ENCODE data around the gene RAPGEFL1.
"Not testable (repeated sequence)": the region's sequence is repeated elsewhere in the genome, so short reads cannot be mapped to it uniquely, and the experiment has no call there.

Gene RAPGEFL1

DNA sequence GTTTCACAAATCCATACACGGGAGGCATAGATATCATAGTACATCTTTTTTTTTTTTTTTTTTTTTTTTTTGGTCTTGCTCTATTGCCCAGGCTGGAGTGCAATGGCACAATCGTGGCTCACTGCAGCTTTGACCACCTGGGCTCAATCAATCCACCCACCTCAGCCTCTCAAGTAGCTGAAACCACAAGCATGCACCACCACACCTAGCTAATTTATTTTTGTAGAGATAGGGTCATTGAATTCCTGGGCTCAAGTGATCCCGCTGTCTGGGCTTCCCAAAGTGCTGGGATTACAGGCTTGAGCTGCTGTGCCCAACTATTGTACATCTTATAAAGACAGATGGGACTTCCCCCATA lies 3.5 kb upstream of the RAPGEFL1 start:
- DNase-seq (ENCODE audit: low spot score): no peak

DNA sequence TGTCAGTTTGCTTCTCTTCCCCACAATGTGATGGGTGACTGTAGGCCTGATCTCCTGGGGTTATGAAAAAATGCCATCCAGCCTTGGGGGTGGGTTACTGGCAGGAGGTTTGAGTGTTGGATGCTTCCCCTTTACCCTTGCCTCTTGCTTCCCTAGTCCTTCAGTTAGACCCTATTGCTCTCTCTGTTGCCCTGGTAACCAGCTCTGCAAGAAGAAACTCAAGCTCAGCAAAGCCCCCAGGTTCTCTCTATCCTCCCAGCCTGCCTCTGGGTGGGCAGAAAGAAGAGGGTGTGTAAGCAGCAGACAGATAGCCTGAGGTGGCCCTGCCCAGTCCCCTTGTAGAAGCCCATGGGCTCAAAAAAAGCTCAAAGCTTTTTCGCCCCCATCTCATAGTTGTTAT lies 2.8 kb upstream of the RAPGEFL1 start:
- DNase-seq (ENCODE audit: low spot score): no peak

DNA sequence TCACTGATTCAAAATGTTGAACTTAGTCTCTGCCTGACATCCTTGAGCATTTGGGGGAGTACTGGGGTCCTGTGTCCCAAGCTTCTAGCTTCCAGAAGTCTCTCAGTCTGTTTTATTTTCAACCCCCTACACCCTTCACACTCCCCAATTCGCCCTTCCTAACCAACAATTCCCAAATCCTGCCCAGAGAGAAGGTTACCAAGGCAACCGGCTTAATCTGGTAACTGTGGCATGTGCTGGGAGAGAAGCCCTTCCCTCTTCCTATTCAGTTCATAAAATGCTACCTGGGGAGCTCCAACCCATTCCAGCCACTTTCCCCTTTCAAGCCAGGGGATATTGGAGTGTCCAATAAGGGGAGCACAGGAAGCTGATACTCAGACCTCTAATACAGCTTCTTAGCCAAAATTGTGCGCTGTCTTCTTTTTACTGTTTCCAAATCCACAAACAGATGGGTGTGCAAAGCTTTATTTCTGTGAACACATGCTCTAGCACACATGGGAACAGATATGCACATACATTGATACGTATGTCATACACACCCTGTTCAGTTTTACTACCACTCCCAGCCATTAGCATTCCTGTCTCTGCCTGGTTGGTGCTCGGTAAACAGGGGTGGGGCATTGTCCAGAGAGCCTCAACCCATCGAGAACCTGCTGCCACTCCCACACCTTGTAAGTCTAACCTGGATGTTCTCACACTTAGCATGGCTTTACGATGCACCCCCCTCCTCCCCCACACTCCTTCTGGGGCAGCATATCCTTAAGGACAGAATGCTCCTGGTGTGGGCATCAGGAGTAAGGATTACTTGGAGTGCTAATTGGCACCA lies 1.1 kb upstream of the RAPGEFL1 start:
- DNase-seq (ENCODE audit: low spot score): no peak

DNA sequence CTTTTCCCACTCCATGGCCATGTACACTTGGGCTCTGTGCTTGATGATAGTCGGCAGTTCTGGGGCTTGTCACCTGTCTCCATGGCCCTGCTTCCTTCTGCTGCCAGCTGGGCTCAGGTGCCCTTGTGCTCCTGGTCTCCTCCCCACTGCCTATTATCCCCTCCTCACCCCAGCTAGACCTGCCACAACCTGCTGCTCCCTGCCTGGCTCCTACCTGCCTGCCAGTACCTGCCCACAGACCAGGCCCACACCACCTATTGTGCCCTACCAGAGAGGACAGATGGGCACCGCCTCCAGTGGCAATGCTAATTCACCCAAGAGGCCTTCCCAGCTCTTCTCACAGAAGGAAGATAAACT lies 538 bp upstream of the RAPGEFL1 start:
- no peak for DNase-seq (ENCODE audit: low spot score)

DNA sequence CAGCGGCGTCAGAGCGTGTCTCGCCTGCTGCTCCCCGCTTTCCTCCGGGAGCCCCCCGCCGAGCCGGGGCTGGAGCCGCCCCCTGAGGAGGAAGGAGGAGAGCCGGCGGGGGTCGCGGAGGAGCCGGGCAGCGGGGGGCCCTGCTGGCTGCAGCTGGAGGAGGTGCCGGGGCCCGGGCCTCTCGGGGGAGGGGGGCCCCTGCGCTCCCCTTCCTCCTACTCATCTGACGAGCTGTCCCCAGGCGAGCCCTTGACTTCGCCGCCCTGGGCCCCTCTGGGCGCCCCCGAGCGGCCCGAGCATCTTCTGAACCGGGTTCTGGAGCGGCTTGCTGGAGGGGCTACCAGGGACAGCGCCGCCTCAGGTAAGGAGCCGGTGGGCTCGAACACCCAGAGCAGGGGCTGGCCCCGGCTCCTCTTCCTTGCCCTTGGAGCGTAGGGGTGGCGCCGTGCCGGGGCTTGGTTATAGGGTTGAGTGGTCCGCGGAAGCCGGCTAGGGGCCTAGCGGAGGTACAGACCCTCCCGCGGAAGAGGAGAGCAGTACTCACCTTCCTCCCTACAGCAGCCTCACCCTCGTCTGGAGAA lies 841 bp downstream of the RAPGEFL1 start:
- no peak for DNase-seq (ENCODE audit: low spot score)

DNA sequence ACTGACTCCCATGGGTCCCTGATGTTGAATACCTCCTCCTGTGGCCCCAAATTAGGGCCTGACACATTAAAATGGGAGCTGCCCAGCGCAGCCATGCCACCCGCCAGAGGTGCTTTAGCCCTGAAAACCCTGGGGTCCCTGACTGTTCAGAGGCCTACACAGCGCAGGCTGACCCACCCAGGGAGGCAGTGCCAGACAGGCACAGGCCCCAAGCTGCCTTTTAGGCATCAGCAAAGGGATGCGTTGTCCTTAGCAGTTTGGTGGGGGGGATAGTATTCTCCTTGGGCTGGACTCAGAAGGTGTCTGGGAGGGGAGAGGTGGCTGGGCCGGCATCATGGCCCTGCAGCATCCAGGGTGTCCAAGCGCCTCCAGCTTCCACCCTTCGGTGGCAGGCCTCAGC lies 1.4 kb downstream of the RAPGEFL1 start:
- DNase-seq (ENCODE audit: low spot score): no peak

DNA sequence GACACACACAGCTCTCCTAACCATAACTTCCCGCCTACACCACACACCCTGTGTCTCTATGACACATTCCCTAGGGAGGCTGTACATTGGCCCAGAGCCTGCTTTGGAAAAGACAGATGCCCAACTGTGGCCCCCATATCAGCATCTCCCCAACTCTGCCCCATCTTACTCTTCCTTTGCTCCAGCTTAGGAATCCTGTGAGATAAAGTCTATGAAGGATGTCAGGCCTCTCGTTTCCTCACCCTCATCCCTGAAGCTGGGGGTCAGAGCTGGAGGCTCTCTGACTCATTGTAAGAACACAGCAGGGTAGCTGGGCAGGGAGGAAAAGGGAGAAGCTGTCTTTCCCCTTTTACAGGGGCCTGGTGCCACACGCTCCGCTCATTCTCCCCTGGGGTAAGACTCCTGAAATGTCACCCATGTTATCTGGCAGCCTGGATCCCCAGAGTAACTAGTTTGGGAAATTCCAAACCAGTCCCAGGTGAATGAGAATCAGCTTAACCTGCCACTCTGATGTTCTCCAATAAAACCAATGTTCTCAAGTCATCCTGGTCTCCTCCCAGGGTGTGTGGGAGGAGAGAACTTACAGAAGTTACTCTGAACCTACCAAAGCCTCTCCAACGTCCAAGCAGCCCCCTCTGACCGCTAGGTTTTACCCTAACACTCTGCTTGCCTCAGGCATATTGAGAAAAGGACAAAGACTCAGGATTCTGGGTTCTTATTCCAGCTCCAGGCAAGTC lies 2.8 kb downstream of the RAPGEFL1 start:
- DNase-seq (ENCODE audit: low spot score): peak; percentile 30

DNA sequence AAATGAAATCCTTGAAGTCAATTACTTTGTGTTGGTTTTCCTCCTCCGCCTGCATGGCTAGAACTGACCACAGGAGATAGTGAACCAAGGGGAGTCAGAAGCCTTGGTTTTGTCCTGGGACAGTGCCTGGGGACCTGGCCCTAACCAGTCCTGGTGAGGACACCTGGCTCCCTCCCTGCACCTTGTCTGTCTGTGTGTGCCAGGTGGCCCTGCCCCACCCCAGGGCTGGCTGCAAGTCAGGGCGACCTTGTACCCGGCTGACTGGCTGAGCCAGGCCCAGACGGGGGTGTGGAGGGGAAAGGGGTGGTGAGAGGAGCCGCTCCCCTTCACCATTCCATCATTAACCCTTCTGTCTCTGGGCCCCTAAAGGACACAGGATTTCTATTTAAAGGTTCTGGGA lies 3.4 kb downstream of the RAPGEFL1 start:
- DNase-seq (ENCODE audit: low spot score): no peak

DNA sequence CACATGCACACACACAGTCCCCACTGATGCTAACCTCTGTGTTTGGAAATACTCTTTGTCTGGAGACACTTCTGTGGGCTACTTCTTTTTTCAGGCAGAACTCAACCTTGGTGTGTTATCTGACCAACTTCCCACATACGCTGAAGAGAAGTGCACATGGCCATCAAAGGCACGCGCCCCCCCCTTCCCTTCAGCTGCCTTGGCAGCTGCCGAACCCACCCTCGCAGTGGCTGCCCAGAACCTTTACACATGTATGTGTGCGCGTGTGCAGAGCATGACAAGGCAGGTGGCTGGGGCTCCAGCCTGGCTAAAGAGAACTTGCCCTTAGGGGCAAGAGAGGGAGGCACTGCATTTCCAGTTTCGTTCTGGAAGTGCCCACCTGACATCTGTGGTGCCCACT lies 3.9 kb downstream of the RAPGEFL1 start:
- no peak for DNase-seq (ENCODE audit: low spot score)

DNA sequence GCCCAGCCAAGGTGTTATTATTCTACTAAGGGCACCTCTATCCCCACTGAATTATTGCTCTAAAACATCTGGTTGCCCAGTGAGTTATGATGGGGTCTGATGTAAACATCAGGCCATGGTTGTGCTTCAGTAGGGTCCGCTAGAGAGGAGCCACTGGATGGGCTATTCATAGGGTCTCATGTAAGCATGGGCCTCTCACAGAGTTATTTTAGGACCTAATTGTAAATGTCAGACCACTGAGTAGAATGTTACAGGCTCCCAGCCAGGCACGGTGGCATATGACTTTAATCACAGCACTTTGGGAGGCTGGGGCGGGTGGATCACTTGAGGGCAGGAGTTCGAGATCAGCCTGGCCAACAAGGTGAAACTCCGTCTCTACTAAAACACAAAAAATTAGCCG lies 5.3 kb downstream of the RAPGEFL1 start:
- DNase-seq (ENCODE audit: low spot score): no peak

DNA sequence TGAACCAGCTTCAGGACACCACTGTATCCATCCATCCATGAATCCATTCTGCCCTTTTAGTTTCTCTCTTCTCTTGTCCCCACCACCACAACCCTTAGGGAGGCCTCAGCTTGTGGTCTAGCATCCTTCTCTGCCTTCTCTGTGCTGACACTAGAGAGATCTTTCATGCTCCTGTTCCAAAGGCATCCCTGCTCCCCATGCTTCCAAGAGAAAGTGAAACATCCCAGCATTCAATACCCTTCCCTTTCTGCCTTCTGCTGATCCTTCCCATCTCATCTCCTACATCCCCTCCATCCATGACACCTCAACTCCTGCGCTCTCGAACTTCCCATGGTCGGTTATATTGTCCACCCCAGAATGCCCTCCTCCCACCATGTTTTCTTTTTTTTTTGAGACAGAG lies 10.0 kb downstream of the RAPGEFL1 start:
- DNase-seq (ENCODE audit: low spot score): no peak

DNA sequence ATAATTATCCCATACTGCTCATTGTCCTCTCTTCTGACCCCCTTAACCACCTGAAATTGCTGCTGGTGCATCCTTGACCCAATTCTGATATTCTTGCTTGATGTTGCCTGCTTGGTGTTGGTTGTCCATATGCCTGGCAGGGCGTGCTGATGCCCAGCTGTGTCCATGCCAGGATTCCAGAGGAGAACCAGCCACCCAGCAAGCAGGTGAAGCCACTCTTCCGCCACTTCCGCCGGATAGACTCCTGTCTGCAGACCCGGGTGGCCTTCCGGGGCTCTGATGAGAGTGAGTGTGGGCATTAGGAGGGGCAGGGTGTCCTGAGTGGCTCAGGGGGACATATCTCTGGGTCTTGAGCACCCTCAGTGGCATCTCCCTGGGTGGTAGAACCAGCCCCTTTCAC lies 11.4 kb downstream of the RAPGEFL1 start:
- DNase-seq (ENCODE audit: low spot score): no peak

DNA sequence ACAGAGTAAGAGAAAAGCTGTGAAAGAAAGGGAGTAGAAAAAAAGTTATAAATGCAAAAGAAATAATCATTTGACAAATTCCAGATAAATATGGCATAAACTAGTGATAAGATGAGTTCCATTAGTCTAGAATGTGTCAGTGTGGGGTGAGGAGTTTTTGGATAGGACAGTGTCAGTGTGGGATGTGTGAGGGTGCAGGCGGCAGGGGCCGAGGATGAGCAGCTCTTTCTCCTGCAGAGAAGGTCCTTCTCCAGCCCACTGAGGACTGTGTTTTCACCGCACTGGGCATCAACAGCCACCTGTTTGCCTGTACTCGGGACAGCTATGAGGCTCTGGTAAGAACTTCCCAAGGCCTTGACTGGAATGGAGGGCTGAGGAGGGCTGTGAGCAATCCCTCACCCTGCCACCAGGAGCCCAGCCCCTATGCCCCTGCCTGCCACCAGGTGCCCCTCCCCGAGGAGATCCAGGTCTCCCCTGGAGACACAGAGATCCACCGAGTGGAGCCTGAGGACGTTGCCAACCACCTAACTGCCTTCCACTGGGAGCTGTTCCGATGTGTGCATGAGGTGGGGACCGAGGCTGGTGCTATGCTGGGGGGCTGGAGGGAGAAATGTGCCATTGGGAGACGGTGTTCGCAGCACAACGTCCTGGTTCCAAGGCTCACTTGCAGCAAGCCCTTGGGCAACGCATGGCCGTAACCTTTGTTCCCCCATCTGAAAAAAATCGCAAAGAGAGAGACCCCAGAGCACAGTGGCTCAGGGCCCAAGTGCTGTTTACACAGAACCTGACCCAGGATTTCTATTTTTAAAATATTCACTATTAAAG lies 13.1 kb downstream of the RAPGEFL1 start:
- peak; percentile 19 for DNase-seq (ENCODE audit: low spot score)

DNA sequence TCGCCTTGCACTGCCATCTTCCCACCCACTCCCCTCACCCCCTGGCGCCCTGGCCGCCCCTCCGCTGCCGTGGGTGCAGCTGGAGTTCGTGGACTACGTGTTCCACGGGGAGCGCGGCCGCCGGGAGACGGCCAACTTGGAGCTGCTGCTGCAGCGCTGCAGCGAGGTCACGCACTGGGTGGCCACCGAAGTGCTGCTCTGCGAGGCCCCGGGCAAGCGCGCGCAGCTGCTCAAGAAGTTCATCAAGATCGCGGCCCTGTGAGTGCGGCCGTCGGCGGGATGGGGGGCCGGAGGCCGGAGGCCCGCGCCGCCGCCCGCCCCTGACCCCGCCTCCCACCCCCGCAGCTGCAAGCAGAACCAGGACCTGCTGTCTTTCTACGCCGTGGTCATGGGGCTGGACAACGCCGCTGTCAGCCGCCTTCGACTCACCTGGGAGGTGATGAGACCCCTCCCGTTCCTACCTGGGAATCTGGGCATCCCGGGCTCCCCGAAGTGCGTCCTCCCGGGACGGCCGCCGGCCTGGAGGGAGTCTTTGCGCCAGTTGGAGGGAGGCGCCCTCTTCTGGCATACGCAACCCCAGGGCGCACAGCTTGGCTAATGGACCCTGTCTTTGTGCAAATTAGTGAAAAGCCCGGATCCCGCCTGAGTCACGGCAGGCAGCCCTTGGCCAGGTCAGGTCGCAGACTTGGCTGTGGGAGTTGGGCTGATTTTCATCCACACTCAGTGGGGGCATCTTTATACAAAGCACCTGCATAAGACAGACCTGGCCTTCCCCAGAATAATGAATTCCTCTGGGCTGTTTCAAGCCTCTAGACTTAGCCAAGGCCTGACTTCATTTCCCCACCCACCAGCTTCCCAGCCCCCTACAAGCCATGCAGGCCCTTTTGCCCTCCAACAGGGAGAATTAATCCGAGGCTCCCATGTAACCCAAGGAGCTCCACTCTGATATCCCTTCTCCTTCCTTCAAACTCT lies 14.3 kb downstream of the RAPGEFL1 start:
- peak; percentile 83 for DNase-seq (ENCODE audit: low spot score)

DNA sequence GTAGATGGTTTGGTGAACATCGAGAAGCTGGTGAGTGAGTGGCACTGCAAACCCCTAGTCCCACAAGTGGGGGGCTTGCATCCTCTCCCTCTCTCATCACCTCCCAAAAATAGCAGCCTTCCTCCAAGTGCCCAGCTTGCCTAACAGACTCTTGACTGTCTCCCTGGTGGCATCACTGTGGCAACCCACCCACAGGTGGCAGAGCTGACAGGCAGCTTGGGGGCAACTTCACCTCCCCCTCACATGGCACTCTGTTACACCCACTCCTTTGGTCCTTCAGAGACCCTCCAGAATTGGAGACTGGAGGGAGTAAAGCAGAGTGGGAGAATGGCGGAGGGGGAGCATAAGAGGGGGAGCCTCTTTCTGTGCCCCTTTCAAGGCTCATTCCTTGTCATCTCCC lies 15.7 kb downstream of the RAPGEFL1 start:
- no peak for DNase-seq (ENCODE audit: low spot score)

DNA sequence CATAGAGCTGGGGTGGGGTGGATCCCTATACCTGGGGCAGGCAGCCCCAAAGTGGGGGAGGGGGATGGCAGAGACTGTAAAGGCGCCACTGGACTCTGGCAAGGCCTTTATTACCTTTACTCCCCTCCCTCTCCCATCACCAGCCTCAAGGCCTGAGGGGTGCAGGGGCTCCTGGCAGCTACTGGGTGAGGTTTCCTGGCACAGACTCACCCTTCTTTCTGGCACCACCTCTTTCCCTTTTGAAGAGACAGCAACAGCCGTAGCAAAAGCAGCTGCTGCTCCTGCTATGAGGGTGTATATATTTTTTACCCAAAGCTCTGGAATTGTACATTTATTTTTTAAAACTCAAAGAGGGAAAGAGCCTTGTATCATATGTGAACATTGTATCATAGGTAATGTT lies 17.6 kb downstream of the RAPGEFL1 start:
- DNase-seq (ENCODE audit: low spot score): no peak

DNA sequence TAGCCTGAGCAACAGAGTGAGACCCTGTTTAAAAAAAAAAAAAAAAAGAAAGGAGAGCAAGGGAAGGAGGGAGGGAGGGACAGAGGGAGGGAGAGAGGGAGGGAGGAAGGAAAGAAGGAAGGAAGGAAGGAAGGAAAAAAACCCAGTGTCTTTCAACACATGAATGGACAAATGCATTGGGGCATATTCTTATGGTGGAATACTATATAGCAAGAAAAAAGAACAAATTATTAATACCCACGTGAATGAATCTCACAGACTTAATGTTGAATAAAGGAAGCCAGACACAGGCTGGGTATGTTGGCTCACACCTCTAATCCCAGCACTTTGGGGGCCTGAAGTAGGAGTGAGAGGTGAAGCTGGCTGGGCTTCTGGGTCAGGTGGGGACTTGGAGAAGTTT lies 20.3 kb downstream of the RAPGEFL1 start:
- no peak for DNase-seq (ENCODE audit: low spot score)

DNA sequence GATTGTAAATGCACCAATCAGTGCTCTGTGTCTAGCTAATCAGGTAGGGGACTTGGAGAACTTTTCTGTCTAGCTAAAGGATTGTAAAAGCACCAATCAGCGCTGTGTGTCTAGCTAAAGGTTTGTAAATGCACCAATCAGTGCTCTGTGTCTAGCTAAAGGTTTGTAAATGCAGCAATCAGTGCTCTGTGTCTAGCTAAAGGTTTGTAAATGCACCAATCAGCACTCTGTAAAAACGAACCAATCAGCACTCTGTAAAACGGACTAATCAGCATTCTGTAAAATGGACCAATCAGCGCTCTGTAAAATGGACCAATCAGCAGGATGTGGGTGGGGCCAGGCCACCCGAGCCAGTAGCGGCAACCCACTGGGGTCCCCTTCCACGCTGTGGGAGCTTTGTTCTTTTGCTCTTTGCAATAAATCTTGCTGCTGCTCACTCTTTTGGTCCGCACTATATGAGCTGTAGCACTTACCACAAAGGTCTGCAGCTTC lies 20.7 kb downstream of the RAPGEFL1 start:
- DNase-seq (ENCODE audit: low spot score): not testable (repeated sequence)

DNA sequence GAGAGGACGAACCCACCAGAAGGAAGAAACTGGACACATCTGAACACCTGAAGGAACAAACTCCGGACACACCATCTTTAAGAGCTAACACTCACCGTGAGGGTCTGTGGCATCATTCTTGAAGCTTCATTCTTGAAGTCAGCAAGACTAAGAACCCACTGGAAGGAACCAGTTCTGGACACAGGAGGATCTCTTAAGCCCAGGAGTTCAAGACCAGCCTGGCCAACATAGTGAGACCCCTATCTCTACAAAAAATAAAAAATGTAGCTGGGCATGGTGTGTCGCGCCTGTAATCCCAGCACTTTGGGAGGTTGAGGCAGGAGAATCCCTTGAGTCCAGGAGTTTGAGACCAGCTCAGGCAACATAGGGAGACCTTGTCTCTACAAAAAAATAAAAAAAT lies 21.3 kb downstream of the RAPGEFL1 start:
- DNase-seq (ENCODE audit: low spot score): no peak

DNA sequence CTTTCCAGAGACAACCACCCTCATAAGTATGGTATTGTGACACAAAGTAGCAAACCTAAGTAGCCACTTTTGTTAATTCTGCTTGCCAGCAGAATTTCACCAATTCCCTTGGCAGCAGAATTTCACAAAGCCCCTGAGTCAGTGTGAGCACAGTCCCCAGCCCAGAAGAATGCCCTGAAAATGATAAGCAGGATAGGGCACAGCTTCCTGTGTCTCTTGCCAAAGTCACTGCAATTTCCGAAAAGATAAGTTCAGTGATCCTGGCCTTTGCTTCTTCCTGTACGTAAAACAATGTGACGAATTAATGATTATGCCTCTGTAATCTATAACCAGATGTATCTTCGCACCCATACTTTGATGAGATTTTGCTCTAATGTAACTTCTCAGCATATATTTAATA lies 25.9 kb downstream of the RAPGEFL1 start:
- no peak for DNase-seq (ENCODE audit: low spot score)

DNA sequence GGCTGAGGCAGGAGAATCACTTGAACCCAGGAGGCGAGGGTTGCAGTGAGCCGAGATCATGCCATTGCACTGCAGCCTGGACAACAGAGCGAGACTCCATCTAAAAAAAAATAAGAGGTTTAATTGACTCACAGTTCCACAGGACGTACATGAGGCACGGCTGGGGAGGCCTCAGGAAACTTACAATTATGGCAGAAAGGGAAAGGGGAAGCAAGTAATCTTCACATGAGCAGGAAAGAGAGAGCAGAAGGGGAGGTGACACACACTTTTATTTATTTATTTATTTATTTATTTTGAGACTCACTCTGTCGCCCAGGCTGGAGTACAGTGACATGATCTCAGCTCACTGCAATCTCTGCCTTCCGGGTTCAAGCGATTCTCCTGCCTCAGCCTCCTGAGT lies 28.9 kb downstream of the RAPGEFL1 start:
- DNase-seq (ENCODE audit: low spot score): not testable (repeated sequence)

All from kidney tubule cell (primary cell).